ENCODE results near the gene TGM1. TPM values are rescaled to one million over a fixed set of nuclear protein-coding genes. Genes with fewer than 3 reads are reported as not detected.

The TGM1 gene
- total RNA-seq, 4 donors from 2014 or later: 0.20 TPM; not detected in 3

GRCh38 chr14:24240110-24240918 is 22.7 kb downstream of the TGM1 start:
- intact Hi-C loops (cut with DNase I; ENCODE audit: low total_unique reads) (no loop called here), in situ Hi-C loops (cut with MboI; ENCODE audit: low sequenced_read_pairs in 4 of 4) (loop anchor here (5.0 to 25.0 kb wide), 4 partner anchors 54 to 197 kb away; partner anchors contain the start of genes DHRS1 (in 3 of the 4), NOP9 (in 3 of the 4), CBLN3 (in 1 of the 4) and CIDEB (in 1 of the 4))
- Histone ChIP-seq H3K36me3 (peaks cover 0 to 52% of the 10 kb centered on the region in 2 donors), H3K9me3 (no peaks in the 10 kb centered on the region), H3K4me3 (no peak overlapping the region), H3K27ac (peak overlapping the region; percentile 23 to 95 (median 93)), H3K27me3 (no peaks in the 10 kb centered on the region), H3K4me1 (peaks cover 35 to 51% of the 10 kb centered on the region in 2 donors)
- DNase-seq (no peak), ATAC-seq (no peak)
- TF ChIP-seq CTCF (IDR thresholded peaks at IDR 0.05 in 4 of 5, conservative IDR thresholded peaks at IDR 0.05 in 1 of 5) (no peak), POLR2A (IDR thresholded peaks at IDR 0.05) (no peak)

DNA sequence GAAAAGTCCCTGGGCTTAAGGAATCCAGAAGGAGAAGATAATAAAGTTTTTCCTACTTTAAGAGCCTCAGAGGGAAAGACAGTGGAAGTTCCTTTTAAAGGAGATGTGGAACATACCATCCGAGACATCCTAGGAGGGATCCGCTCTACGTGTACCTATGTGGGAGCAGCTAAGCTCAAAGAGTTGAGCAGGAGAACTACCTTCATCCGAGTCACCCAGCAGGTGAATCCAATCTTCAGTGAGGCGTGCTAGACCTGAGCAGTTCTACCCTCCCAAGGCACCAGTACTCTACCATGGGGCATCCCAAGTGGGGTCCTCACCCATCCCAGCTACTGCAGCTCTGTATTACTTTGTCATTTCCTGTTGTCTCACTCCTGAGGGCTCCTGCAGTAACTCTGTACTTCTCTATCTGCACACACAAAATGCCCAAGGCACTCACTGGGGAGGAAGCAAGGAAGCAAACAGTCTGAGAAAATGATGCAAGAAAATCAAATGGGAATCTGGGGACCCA is 24.4 kb downstream of the TGM1 start:
- peaks cover 0 to 52% of the 10 kb centered on the region in 2 donors for H3K36me3 ChIP-seq
- TF ChIP-seq CTCF (IDR thresholded peaks at IDR 0.05 in 4 of 5, conservative IDR thresholded peaks at IDR 0.05 in 1 of 5) (no peak), POLR2A (IDR thresholded peaks at IDR 0.05) (no peak)
- H3K27ac ChIP-seq: peak overlapping the region in 2 of 4 donors; percentile 50 to 54
- H3K27me3 ChIP-seq: no peaks in the 10 kb centered on the region
- no peak for DNase-seq
- H3K9me3 ChIP-seq: no peaks in the 10 kb centered on the region
- in situ Hi-C loops (cut with MboI; ENCODE audit: low sequenced_read_pairs in 4 of 4): loop anchor here in 3 of 4 donors (10.0 to 25.0 kb wide), 2 partner anchors 196 to 199 kb away; partner anchors contain the start of genes CBLN3 (in 1 of the 3), KHNYN (in 1 of the 3) and SDR39U1 (in 1 of the 3)
- H3K4me3 ChIP-seq: no peak overlapping the region
- intact Hi-C loops (cut with DNase I; ENCODE audit: low total_unique reads): no loop called here
- peaks cover 46 to 65% of the 10 kb centered on the region in 2 donors for H3K4me1 ChIP-seq
- no peak for ATAC-seq

GRCh38 chr14:24238123-24238522 is 24.9 kb downstream of the TGM1 start:
- no peaks in the 10 kb centered on the region for H3K27me3 ChIP-seq
- H3K36me3 ChIP-seq: peaks cover 0 to 52% of the 10 kb centered on the region in 2 donors
- intact Hi-C loops (cut with DNase I; ENCODE audit: low total_unique reads) (no loop called here), in situ Hi-C loops (cut with MboI; ENCODE audit: low sequenced_read_pairs in 4 of 4) (loop anchor here in 3 of 4 donors (10.0 to 25.0 kb wide), 2 partner anchors 197 to 199 kb away; partner anchors contain the start of genes CBLN3 (in 1 of the 3), KHNYN (in 1 of the 3) and SDR39U1 (in 1 of the 3))
- DNase-seq: no peak
- H3K4me3 ChIP-seq: no peak overlapping the region
- no peak for ATAC-seq
- H3K27ac ChIP-seq: peak overlapping the region in 3 of 4 donors; percentile 7 to 54 (median 50)
- H3K4me1 ChIP-seq: peaks cover 51 to 65% of the 10 kb centered on the region in 2 donors
- TF ChIP-seq POLR2A (IDR thresholded peaks at IDR 0.05) (no peak), CTCF (IDR thresholded peaks at IDR 0.05 in 4 of 5, conservative IDR thresholded peaks at IDR 0.05 in 1 of 5) (no peak)
- H3K9me3 ChIP-seq: no peaks in the 10 kb centered on the region

- peak overlapping the region; percentile 7 to 54 (median 29) for H3K27ac ChIP-seq
- TF ChIP-seq POLR2A (IDR thresholded peaks at IDR 0.05) (no peak), CTCF (IDR thresholded peaks at IDR 0.05 in 4 of 5, conservative IDR thresholded peaks at IDR 0.05 in 1 of 5) (no peak)
- DNase-seq: peak in 1 of 2 donors; percentile 55
- in situ Hi-C loops (cut with MboI; ENCODE audit: low sequenced_read_pairs in 4 of 4): loop anchor here in 3 of 4 donors (10.0 to 25.0 kb wide), 2 partner anchors 197 to 200 kb away; partner anchors contain the start of genes CBLN3 (in 1 of the 3), KHNYN (in 1 of the 3) and SDR39U1 (in 1 of the 3)
- H3K4me1 ChIP-seq: peaks cover 53 to 66% of the 10 kb centered on the region in 2 donors
- peaks cover 0 to 52% of the 10 kb centered on the region in 2 donors for H3K36me3 ChIP-seq
- peak in 1 of 2 donors; percentile 18 for ATAC-seq
- H3K27me3 ChIP-seq: no peaks in the 10 kb centered on the region
- no peaks in the 10 kb centered on the region for H3K9me3 ChIP-seq
- no peak overlapping the region for H3K4me3 ChIP-seq
- intact Hi-C loops (cut with DNase I; ENCODE audit: low total_unique reads): no loop called here
These were observed 25.5 kb downstream of the TGM1 start for GRCh38 chr14:24237463-24237955.
